Dedifferentiated amniotic fluid mesenchymal stem cell (primary cell): ENCODE data around the gene CABP2.
"Not testable (repeated sequence)": the region's sequence is repeated elsewhere in the genome, so short reads cannot be mapped to it uniquely, and the experiment has no call there.

ENCODE experiments used
- DNase-seq: peaks from one replicate; pipeline ENCODE4 v3.0.0-alpha.2; 2016; ENCODE audit errors: extremely low spot score

The CABP2 gene

DNA sequence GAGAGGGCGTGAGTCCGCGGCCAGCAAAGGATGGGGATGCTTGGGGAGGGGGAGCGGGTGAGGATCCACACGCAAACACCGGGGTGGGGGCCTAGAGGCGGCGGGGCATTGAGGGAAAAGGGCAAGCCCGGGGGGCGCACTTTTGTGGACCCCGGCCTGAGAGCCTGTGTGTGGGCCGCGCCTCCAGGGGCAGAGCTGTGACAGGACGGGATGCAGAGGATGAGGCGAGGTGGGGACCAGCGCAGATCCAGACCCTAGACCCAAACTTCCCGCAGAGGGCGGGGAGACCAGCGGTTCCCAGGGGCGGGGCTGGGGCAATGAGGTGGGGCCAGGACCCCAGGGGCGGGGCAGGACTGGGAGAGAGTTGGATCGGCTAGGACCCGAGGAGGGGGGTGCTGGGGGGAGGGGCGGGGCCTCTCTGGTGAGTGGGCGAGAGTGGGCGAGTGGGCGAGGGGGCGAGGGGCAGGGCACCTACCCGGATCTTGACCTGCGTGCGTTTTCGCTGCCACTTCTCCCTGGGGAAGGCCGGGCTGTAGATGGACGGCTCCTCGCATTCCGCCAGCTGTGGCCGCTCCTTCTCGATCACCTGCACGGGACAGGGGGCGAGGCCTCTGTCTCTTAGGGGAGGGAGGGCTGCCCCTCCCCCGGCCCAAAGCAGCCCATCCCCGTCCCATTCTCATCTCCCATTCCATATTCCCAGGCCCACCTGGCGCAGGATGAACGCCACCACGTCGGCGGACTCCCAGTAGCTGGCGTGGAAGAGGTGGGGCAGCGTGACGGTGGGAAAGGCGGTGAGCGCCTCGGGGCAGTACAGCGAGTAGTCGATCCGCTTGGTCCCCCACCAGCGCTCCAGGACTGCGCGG is 28.6 kb downstream of the CABP2 start:
- no peak for DNase-seq

DNA sequence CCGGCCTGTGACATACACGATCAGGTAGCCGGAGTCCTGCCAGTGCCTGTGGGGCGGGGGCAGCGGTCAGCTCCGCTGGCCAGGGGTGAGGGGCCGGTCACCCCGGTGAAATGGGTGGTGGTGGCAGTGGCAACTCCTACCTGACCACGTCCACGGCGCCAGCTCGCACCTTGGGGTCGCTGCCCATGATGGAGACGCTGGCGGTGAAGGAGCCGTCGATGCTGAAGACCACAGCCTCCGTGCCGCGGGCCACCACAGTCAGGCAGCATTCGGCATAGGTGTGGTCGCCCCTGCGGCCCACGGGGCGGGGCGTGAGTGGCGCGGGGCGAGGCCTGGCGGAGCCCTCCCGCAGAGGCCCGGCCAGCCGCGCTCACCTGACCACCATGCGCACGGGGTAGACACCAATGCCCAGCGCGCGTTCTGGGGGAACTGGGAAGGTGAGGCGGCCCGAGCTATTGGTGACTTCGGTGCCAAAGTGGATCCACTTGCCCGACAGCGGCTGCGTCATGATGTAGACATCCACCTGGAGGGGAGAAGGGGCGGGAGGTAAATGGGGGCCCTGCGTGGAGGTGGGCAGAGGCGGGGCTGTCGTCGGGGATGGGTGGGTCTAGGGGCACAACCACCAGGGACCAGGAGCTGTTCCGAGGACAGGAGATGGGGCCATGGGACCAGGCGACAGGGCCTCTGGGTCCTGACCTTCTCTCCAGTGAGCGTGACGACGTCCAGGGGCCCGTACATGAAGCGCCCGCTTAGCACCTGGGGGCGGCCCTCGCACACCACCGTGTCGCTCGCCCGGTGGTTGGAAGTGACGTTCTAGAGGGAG is 29.5 kb downstream of the CABP2 start:
- no peak for DNase-seq

DNA sequence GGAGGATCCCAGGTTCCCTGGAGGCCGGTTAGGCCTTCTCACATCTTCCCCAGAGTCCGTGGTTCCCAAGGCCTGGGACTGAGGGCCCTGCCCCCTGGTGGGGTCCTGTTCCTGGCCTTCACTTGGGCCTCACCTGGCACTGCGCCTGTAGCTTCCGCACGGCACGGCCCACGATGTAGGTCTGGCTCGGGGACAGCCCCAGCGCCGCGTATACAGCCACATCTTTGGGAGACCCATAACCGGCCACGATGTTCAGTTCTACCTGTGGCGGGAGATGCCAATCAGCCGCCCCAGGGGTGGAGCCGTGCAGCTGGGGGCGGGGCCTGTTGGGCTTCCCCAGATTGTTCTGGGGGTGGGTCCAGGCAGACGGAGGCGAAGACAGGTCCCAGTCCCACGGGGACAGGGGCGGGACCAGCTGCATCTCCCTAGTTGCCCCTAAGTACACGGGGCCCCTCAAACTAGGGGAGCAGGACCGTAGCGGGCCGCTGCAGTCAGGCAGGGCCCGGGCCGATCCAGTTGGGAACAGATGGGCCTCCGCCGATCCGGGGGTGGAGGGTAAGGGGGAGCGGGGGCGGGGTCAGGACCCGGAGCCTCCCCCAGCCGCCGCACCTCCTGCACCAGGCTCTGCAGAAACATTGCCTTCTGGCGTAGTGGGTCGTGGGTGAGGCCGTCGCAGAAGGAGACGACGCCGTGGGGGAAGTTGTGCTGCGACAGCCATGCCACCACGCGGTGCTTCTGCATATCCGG is 30.3 kb downstream of the CABP2 start:
- DNase-seq: no peak

DNA sequence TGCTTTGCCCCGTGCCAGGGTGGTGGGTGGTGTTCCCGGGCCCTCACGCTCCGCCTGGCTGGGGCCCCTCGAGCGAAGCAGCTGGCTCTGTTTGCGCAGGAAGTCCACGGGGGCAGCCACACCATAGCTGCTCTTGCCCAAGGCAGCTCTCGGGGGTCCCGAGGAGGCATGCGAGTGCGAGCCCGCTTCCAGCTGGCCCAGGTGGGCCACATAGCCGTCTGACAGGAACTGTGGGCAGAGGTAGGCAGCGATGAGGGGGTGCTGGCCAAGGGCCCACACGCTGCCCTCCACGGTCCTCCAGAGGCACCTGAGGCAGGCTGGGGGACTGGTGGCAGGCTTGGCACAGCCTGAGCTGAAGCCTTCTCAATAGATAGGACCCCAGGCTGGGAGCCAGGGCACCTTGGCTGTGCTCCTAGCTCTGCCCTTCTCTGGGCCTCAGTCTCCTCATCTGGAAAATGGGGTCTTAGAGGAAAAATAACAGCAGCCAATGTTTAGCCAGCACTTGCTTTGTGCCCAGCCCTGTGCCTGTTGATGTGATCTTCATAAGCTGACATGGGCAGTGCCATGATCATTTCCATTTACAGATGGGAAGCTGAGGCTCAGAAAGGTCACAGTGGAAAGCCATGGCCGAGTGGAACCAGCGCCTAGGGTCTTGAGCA is 31.0 kb downstream of the CABP2 start:
- no peak for DNase-seq

DNA sequence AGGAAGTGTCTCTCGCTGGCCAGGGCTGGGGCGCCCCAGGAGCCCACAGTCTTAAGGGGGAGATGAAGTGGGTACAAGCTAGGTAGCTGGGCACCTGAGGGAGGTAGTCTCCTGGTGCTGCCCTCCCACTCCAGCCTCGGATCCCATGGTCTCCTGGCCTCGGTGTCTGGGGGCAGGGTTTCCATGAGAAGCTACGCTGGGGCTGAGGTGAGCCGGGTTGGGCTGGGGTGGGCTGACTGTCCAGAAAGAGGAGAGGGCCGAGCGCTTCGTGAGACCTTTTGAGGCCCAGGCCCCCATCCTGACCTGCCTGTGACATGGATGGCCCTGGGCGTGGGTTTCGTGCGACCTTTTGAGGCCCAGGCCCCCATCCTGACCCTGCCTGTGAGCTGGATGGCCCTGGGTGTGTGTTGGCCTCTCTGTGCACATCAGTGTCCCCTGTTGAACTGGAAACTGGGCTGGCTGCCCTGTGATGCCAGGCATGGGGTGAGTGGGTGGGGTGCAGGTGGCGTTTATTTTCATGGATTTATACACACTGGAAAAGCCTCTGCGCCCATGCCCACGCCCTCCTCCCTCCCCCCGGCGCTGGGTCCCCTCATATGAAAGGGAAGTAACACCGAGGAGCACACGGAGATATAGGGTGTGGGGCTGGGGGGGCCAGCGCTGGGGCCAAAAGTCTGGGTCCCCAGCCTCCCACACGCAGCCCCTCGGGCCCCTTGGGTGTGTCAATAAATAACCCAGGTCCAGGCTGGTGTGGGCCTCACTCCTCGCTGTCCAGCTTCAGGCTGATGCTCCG is 31.8 kb downstream of the CABP2 start:
- no peak for DNase-seq

DNA sequence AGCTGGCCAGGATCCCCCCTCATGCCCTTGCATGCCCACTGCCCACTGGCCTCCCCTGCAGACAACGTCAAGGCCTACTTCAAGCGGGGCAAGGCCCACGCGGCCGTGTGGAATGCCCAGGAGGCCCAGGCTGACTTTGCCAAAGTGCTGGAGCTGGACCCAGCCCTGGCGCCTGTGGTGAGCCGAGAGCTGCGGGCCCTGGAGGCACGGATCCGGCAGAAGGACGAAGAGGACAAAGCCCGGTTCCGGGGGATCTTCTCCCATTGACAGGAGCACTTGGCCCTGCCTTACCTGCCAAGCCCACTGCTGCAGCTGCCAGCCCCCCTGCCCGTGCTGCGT is 32.5 kb downstream of the CABP2 start:
- no peak for DNase-seq

DNA sequence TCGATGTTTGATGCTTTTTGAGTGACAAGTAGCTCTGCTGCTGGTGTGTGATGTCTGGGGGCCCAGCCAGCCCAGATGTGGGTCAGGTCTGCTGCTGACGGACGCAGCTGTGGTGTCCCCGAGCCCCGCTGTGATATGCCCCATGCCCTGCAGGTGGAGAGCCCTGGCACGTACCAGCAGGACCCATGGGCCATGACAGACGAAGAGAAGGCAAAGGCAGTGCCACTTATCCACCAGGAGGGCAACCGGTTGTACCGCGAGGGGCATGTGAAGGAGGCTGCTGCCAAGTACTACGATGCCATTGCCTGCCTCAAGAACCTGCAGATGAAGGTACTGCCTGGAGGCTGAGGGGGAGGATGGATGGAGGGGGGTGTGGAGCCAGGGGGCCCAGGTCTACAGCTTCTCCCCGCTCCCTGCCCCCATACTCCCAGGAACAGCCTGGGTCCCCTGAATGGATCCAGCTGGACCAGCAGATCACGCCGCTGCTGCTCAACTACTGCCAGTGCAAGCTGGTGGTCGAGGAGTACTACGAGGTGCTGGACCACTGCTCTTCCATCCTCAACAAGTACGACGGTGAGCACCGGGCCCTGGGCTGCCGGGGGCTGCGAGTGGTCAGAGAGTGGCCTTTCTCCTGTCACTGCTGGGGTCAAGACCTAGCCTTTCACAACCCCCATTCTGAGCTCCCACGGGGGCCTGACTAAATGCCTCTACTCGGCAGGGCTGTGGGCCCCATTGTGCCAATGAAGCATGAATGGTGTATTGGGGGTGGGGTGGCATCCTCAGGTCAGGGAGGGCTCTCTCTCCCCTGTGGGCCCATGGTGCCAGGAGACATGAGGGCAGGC is 33.1 kb downstream of the CABP2 start:
- no peak for DNase-seq

DNA sequence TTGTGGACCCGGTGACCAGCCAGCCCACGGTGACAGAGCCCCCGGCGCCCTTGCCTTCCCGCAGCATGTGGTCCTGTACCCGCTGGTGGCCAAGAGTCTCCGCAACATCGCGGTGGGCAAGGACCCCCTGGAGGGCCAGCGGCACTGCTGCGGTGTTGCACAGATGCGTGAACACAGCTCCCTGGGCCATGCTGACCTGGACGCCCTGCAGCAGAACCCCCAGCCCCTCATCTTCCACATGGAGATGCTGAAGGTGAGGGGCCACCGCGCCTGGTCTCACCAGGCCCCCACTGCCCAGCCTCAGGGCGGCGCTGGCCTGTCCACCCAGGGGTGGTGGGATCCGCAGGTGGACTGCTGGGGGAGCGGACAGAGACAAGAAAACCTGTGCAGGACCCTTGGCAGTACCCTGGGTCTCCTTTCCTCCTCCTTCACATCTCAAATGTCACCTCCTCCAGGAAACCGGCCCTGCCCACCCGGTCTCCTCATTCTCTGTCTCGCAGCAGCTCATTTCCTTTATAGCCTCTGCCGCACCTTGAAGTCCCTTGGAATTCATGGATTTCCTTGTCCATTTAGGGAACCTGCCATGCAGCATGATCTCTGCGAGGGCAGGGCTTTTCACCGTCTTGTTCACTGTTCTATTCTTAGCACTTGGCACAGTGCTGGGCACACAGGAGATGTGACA is 33.9 kb downstream of the CABP2 start:
- no peak for DNase-seq

DNA sequence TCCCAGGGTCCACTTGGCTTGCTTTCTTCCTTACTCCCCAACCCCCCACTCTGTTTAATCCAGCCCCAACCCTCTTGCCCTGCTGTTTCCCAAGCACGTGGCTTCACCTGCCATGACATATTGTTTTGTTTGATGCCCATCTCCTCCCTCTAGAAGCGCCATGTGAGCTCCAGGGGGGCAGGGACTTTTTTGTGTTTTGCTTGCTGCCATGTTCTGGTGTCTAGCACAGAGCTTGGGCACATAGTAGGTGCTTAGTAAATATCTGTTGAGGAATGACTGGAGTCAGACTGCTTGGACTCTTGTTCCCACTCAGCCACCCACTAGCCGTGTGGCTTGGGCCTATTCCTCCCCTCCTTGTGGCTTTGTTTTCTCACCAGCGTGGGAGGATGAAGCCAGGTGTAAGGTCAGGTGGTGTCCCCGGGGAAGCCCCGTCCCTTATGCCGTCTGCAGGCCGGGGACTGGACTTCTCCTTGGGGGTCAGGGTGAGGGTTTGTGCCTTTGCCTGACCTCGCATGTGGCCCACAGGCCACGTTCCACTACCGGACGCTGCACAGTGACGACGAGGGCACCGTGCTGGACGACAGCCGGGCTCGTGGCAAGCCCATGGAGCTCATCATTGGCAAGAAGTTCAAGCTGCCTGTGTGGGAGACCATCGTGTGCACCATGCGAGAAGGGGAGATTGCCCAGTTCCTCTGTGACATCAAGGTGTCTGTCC is 36.6 kb downstream of the CABP2 start:
- no peak for DNase-seq

DNA sequence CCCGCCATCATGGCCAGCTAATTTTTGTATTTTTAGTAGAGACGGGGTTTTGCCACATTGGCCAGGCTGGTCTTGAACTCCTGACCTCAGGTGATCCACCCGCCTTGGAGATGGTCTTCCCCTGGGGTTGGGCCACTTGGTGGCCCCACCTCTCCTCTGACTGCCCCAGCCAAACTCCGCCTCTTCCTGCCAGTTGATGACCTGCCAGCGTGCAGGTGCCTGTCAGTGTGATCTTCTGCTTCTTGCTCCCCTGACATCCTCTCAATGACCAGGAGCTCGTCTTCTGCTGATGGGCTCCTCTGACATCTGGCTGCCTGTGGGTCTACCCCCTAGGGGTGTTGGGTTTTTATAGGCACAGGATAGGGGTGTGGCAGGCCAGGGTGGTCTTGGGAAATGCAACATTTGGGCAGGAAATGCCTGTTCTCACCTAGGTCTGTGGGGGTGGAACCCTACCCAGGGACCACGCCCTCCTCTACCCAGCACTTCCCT is 37.3 kb downstream of the CABP2 start:
- DNase-seq: not testable (repeated sequence)

DNA sequence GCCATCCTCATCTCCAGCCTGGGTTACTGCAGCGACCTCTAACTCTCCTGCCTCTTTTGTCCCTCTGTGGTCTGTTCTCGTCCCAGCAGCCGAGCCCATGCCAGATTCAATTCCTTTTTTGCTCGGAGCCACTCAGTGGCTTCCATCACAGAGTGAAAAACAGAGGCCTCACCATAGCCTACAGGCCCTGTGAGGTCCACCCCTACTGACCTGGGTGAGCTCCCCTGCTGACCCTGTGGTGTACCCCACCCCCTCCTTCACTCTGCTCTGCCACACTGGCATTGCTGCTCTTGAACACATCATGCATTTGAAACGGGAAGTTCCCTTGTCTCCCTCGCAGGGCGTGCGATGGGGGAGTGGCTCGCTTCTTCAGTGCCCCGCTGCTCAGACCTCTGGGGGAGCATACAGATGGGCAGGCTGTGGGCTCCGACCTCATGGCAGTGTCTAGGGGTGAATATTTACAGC is 38.4 kb downstream of the CABP2 start:
- DNase-seq: no peak

DNA sequence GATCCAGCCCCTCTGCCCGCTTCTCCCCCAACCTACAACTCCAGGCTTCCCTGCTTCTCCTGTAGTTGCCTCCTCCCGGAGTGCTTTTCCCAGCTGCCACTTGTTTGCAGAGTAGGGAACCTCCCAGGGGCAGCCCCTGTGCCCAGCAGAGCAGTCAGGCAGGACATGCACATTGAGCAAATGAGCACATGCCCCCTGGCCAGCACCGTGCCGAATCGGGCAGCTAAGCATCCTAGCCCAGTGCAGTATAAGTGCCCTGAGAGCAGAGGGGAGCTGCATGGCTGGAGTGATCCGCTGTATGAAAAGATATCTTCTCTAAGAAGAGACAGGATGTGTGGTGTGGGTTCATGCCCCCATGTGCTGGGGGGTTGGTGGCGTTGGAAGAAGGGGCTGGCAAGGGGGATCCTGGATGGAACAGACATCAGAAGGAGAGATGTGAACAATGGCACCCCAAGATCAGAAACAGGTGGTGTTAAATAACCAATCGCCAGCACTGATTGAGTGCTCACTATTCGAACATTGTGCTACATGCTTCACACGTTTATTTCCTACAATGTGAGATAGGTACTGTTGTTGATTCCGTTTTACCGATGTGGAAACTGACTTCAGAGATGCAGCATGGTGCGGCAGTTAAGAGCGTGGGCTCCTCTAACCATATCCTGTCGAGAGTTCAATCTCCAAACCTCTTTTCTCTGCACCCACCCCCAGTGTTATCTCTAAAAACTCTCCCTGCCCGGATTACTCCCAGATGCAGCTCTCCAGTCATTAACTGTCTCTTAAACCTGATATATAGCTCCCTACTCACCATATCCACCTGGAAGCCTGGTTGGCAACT is 39.2 kb downstream of the CABP2 start:
- no peak for DNase-seq

DNA sequence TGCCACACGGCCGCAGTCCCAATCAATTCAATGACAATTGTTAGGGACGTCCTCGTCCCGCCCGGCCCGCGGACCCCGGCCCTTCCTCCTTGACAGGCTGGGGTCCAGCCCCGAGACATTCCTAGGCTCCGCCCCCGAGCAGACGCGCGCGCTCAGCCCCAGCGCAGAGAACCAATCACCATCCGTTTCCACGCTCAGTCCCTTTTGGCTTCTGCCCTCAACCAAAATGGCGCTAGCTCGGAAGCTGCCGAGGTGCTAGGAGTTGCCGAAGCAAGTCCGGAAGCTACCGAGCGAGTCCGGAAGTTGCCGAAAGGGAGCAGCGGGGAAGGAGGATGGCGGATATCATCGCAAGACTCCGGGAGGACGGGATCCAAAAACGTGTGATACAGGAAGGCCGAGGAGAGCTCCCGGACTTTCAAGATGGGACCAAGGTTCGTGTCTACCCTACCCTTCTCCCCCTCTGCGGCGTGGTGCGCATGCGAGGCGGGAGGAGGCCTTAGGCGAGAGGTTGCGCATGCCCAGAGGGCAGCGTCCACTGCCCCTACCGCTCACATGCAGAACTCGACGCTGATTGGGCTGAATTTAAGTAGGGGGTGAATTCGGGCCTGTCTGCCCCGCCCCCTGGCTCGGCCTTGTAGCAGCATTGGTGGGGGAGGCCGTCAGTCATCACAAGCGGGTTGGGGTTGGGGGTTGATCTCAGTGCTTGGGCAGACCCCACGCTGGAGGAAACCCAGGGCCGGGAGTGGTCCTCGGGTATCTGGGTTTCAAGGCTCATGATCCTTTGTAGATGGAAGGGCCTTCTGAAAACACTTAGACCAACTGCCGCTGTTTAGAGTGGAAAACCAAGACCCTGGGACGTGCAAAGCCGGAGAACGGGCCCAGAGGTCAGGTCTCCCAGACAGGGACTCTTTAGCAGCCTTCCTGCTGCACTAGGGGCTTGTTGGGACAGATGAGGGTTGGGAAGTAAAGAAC is 40.1 kb downstream of the CABP2 start, which contains the start of gene AIP:
TSS of gene AIP (plus strand) at position 200 of the 972 bp plus-strand sequence. CDS start at position 333, 133 bp downstream.
- DNase-seq: peak; percentile 99

DNA sequence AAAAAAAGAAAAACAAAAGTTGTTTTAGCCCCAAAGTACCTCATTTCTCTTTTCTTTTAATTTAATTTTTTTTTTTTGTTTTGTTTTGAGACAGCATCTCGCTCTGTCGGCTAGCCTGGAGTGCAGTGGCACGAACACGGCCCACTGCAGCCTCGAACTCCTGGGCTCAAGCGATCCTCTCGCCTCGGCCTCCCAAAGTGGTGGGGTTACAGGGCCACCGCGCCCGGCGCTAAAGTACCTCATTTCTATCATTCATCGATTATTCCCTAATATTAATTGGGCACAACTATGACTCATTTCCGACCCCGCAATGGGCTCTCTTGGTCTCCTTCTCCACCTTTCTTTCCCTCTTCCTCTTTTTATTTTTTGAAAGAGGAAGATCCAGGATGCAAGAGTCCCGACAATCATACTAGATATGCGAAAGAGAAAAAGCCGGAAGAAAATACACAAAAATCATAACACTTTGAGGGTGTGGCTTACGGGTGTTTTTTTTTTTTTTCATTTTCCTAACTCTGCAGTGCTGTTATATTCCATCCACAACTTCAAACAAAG is 40.9 kb downstream of the CABP2 start:
- DNase-seq: no peak

DNA sequence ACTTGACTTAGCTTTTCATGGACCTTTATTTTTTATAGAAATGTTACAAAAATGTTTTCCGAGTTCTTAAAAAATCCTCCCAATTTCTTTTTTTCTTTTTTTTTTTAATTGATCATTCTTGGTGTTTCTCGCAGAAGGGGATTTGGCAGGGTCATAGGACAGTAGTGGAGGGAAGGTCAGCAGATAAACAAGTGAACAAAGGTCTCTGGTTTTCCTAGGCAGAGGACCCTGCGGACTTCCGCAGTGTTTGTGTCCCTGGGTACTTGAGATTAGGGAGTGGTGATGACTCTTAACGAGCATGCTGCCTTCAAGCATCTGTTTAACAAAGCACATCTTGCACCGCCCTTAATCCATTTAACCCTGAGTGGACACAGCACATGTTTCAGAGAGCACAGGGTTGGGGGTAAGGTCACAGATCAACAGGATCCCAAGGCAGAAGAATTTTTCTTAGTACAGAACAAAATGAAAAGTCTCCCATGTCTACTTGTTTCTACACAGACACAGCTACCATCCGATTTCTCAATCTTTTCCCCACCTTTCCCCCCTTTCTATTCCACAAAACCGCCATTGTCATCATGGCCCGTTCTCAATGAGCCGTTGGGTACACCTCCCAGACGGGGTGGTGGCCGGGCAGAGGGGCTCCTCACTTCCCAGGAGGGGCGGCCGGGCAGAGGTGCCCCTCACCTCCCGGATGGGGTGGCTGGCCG is 45.7 kb downstream of the CABP2 start:
- not testable (repeated sequence) for DNase-seq
